Measurements from ENCODE around the gene HSPA4.
"Not testable (repeated sequence)": the region's sequence is repeated elsewhere in the genome, so short reads cannot be mapped to it uniquely, and the experiment has no call there.

HSPA4 gene

DNA sequence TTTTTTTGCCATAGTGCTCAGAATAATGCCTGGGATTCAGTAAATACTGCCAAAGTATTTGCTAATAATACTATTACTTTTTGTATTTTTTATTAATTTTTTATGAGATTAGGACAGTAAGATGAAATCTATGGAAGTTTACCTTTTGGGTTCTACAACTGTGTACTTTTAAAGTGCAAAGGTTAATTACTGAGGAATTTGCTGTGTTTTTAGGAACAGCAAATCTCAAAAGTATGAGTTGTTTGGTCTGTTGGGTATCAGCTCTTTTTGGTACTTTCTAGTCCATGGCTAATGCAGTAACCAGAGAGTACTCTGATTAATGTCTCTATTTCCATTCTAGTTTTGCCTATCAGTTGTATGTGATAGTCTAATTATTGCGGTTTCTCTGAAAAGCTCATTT lies 5.1 kb downstream of the HSPA4 start:
- Histone ChIP-seq H2AFZ (ENCODE audit: low read depth, low read length) (no peak overlapping the region), H3K27me3 (ENCODE audit: insufficient read depth, low read length) (no peaks in the 10 kb centered on the region), H3K9me3 (ENCODE audit: low read length) (no peaks in the 10 kb centered on the region), H3K4me3 (ENCODE audit: low read length) (no peak overlapping the region), H3K4me1 (ENCODE audit: insufficient read depth, low read length) (peaks cover 4% of the 10 kb centered on the region), H3K36me3 (ENCODE audit: insufficient read depth, low read length) (no peaks in the 10 kb centered on the region)

DNA sequence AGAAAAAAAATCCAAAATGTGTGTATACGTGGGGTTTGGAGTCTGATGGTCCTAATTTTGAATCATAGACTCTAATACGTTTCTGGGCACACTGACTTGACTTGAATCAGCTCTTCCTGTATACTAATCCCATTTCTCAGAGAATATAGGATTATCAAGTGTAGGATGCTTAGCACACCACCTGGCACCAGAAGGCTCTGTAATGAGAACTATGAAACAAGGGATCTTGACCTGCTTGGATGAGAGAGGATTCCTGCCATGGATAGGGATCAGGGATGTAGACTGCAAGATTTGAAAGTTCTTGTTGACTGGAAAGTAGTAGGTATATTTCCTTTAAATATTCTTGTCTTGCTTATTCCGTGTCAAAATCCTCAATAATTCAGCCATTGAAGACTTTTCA lies 7.8 kb downstream of the HSPA4 start:
- Histone ChIP-seq H3K4me3 (ENCODE audit: low read length) (no peak overlapping the region), H2AFZ (ENCODE audit: low read depth, low read length) (no peak overlapping the region), H3K27me3 (ENCODE audit: insufficient read depth, low read length) (no peaks in the 10 kb centered on the region), H3K4me1 (ENCODE audit: insufficient read depth, low read length) (no peaks in the 10 kb centered on the region), H3K9me3 (ENCODE audit: low read length) (no peaks in the 10 kb centered on the region), H3K36me3 (ENCODE audit: insufficient read depth, low read length) (no peaks in the 10 kb centered on the region)

DNA sequence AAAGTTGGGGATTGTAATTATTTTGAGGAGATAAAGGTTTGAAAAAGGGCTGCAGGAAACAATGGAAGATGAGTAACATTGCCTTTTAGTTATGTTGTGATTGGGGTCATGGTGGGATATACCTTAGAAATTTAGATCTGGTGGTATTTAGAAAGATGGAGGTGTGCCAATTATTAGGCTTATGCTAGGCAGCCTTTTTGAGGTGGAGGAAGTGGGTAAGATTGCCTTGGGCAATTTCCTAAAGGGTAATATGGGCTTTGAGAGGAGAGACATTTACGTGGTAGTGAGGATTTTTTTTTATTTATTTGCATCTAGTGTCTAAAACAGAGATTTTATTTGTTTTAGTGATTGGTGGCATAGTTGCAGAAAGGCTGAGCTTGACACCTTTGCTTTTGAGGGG lies 10.5 kb downstream of the HSPA4 start:
- Histone ChIP-seq H2AFZ (ENCODE audit: low read depth, low read length) (no peak overlapping the region), H3K36me3 (ENCODE audit: insufficient read depth, low read length) (peaks cover 20% of the 10 kb centered on the region), H3K9me3 (ENCODE audit: low read length) (no peaks in the 10 kb centered on the region), H3K4me1 (ENCODE audit: insufficient read depth, low read length) (no peaks in the 10 kb centered on the region), H3K27me3 (ENCODE audit: insufficient read depth, low read length) (no peaks in the 10 kb centered on the region), H3K4me3 (ENCODE audit: low read length) (no peak overlapping the region)

- peaks cover 35% of the 10 kb centered on the region for H3K36me3 ChIP-seq (ENCODE audit: insufficient read depth, low read length)
- no peaks in the 10 kb centered on the region for H3K4me1 ChIP-seq (ENCODE audit: insufficient read depth, low read length)
- no peaks in the 10 kb centered on the region for H3K9me3 ChIP-seq (ENCODE audit: low read length)
- no peak overlapping the region for H2AFZ ChIP-seq (ENCODE audit: low read depth, low read length)
- no peaks in the 10 kb centered on the region for H3K27me3 ChIP-seq (ENCODE audit: insufficient read depth, low read length)
- H3K4me3 ChIP-seq (ENCODE audit: low read length) = no peak overlapping the region
These were observed 12.2 kb downstream of the HSPA4 start for GRCh38 chr5:133063965-133064364.

DNA sequence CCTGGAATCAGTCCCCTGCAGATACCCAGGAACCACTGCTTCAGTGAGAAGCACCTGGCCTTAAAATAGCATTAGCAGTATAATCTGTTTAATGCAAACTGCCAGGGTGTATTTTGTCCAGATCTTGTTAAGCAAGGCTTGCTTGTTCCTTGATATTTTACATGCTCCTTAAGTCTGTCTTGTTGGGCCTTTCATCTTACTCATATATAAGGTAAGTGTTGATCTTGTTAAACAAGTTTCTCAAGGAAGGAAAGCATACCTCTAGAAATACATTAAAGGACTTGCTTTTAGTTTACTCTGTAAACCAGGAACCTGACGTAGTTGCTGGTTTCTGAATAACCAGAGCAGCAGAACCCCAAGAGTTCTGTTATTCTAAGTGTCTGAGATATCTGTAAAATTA lies 13.7 kb downstream of the HSPA4 start:
- no peaks in the 10 kb centered on the region for H3K9me3 ChIP-seq (ENCODE audit: low read length)
- no peak overlapping the region for H2AFZ ChIP-seq (ENCODE audit: low read depth, low read length)
- peaks cover 48% of the 10 kb centered on the region for H3K36me3 ChIP-seq (ENCODE audit: insufficient read depth, low read length)
- no peaks in the 10 kb centered on the region for H3K27me3 ChIP-seq (ENCODE audit: insufficient read depth, low read length)
- no peaks in the 10 kb centered on the region for H3K4me1 ChIP-seq (ENCODE audit: insufficient read depth, low read length)
- no peak overlapping the region for H3K4me3 ChIP-seq (ENCODE audit: low read length)

DNA sequence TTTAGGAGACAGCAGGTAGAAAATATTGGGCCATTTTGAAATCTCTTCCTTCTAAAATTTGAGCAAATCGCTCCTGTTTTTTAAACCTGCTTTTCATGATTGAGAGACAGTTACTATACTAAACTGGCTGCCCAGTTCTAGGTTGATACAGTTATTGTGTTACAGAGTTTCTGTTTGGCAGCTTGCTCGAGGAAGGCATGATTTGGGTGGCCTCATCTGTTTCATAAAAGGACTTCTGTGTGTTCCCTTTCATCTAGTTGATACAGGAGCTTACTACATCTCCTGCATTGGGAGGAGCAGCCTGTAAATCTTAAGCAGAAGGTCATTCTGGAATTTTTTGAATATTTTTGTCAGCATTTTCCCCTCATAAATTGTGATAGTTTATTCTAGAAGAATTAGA lies 14.2 kb downstream of the HSPA4 start:
- H3K36me3 ChIP-seq (ENCODE audit: insufficient read depth, low read length) = peaks cover 52% of the 10 kb centered on the region
- no peaks in the 10 kb centered on the region for H3K27me3 ChIP-seq (ENCODE audit: insufficient read depth, low read length)
- H3K4me1 ChIP-seq (ENCODE audit: insufficient read depth, low read length) = no peaks in the 10 kb centered on the region
- H2AFZ ChIP-seq (ENCODE audit: low read depth, low read length) = no peak overlapping the region
- no peaks in the 10 kb centered on the region for H3K9me3 ChIP-seq (ENCODE audit: low read length)
- H3K4me3 ChIP-seq (ENCODE audit: low read length) = no peak overlapping the region

DNA sequence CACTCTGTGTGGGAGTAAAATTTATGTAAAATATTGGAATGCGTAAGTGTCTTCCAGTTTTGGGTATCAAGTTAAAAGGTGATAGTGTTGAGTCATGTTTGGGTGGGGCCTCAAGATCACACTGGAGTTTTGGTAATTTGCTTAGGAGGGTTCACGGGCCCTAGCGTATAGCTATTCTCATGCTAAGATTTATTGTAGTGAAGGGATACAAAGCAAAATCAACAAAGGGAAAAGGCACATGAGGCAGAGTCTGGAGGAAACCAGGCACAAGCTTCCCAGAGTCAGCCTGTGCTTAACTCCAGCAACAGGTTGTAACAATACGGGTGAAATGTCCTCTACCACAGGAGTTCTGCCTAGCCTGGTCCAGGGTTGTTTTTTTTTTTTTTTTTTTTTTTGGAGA lies 20.2 kb downstream of the HSPA4 start:
- Histone ChIP-seq H3K4me3 (ENCODE audit: low read length) (no peak overlapping the region), H3K27me3 (ENCODE audit: insufficient read depth, low read length) (no peaks in the 10 kb centered on the region), H3K4me1 (ENCODE audit: insufficient read depth, low read length) (no peaks in the 10 kb centered on the region), H2AFZ (ENCODE audit: low read depth, low read length) (no peak overlapping the region), H3K36me3 (ENCODE audit: insufficient read depth, low read length) (peaks cover 82% of the 10 kb centered on the region), H3K9me3 (ENCODE audit: low read length) (no peaks in the 10 kb centered on the region)

- Histone ChIP-seq H3K4me3 (ENCODE audit: low read length) (no peak overlapping the region), H3K9me3 (ENCODE audit: low read length) (no peaks in the 10 kb centered on the region), H3K36me3 (ENCODE audit: insufficient read depth, low read length) (peaks cover 64% of the 10 kb centered on the region)
These were observed 24.0 kb downstream of the HSPA4 start for GRCh38 chr5:133075572-133076536.

GRCh38 chr5:133079048-133079447 lies 27.2 kb downstream of the HSPA4 start:
- Histone ChIP-seq H2AFZ (ENCODE audit: low read depth, low read length) (no peak overlapping the region), H3K27me3 (ENCODE audit: insufficient read depth, low read length) (no peaks in the 10 kb centered on the region), H3K4me1 (ENCODE audit: insufficient read depth, low read length) (no peaks in the 10 kb centered on the region), H3K36me3 (ENCODE audit: insufficient read depth, low read length) (peaks cover 53% of the 10 kb centered on the region), H3K4me3 (ENCODE audit: low read length) (no peak overlapping the region), H3K9me3 (ENCODE audit: low read length) (no peaks in the 10 kb centered on the region)

More at GRCh38 chr5:133075572-133076536, 24.0 kb downstream of the HSPA4 start:
- H2AFZ ChIP-seq (ENCODE audit: low read depth, low read length) = no peak overlapping the region
- H3K27me3 ChIP-seq (ENCODE audit: insufficient read depth, low read length) = no peaks in the 10 kb centered on the region
- no peaks in the 10 kb centered on the region for H3K4me1 ChIP-seq (ENCODE audit: insufficient read depth, low read length)

DNA sequence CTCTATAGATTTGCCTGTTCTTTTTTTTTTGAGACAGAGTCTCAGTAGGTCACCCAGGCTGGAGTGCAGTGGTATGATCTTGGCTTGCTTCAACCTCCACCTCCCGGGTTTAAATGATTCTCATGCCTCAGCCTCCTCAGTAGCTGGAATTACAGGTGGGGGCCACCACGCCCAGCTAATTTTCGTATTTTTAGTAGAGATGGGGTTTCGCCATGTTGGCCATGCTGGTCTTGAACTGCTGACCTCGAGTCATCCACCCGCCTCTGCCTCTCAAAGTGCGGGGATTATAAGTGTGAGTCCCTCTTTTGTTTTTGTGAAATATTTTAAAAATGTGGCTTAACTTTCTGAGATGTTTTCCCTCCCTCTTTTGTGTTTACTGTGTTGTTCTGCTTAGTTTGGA lies 29.2 kb downstream of the HSPA4 start:
- H3K36me3 ChIP-seq (ENCODE audit: insufficient read depth, low read length) = peaks cover 47% of the 10 kb centered on the region
- no peak overlapping the region for H3K4me3 ChIP-seq (ENCODE audit: low read length)
- no peaks in the 10 kb centered on the region for H3K4me1 ChIP-seq (ENCODE audit: insufficient read depth, low read length)
- no peaks in the 10 kb centered on the region for H3K9me3 ChIP-seq (ENCODE audit: low read length)
- H2AFZ ChIP-seq (ENCODE audit: low read depth, low read length) = no peak overlapping the region
- no peaks in the 10 kb centered on the region for H3K27me3 ChIP-seq (ENCODE audit: insufficient read depth, low read length)

GRCh38 chr5:133081703-133082102 lies 29.9 kb downstream of the HSPA4 start:
- peaks cover 46% of the 10 kb centered on the region for H3K36me3 ChIP-seq (ENCODE audit: insufficient read depth, low read length)
- H3K4me3 ChIP-seq (ENCODE audit: low read length) = no peak overlapping the region
- H3K9me3 ChIP-seq (ENCODE audit: low read length) = no peaks in the 10 kb centered on the region
- no peak overlapping the region for H2AFZ ChIP-seq (ENCODE audit: low read depth, low read length)
- no peaks in the 10 kb centered on the region for H3K4me1 ChIP-seq (ENCODE audit: insufficient read depth, low read length)
- no peaks in the 10 kb centered on the region for H3K27me3 ChIP-seq (ENCODE audit: insufficient read depth, low read length)

DNA sequence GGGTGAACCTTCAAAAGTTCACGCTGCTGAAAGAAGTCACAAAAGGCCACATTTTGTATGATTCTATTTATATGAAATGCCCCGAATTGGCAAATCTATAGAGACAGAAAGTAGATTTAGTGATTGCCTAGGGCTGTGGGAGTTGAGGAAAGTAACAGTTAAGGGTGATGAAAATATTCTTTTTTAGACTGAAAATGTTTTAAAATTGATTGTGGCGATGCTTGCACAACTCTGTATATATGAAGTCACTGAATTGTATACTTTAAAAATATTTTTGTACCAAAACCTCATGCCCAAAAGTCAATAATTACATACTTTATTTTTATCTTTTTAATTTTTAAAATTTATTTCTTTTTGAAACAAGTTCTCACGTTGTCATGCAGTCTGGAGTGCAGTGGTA lies 30.3 kb downstream of the HSPA4 start:
- H3K4me3 ChIP-seq (ENCODE audit: low read length) = no peak overlapping the region
- no peaks in the 10 kb centered on the region for H3K4me1 ChIP-seq (ENCODE audit: insufficient read depth, low read length)
- peaks cover 48% of the 10 kb centered on the region for H3K36me3 ChIP-seq (ENCODE audit: insufficient read depth, low read length)
- no peaks in the 10 kb centered on the region for H3K27me3 ChIP-seq (ENCODE audit: insufficient read depth, low read length)
- H3K9me3 ChIP-seq (ENCODE audit: low read length) = no peaks in the 10 kb centered on the region
- H2AFZ ChIP-seq (ENCODE audit: low read depth, low read length) = no peak overlapping the region

GRCh38 chr5:133083901-133084300 lies 32.1 kb downstream of the HSPA4 start:
- H3K36me3 ChIP-seq (ENCODE audit: insufficient read depth, low read length) = peaks cover 53% of the 10 kb centered on the region
- no peak overlapping the region for H2AFZ ChIP-seq (ENCODE audit: low read depth, low read length)
- H3K9me3 ChIP-seq (ENCODE audit: low read length) = no peaks in the 10 kb centered on the region
- no peak overlapping the region for H3K4me3 ChIP-seq (ENCODE audit: low read length)
- no peaks in the 10 kb centered on the region for H3K4me1 ChIP-seq (ENCODE audit: insufficient read depth, low read length)
- no peaks in the 10 kb centered on the region for H3K27me3 ChIP-seq (ENCODE audit: insufficient read depth, low read length)

DNA sequence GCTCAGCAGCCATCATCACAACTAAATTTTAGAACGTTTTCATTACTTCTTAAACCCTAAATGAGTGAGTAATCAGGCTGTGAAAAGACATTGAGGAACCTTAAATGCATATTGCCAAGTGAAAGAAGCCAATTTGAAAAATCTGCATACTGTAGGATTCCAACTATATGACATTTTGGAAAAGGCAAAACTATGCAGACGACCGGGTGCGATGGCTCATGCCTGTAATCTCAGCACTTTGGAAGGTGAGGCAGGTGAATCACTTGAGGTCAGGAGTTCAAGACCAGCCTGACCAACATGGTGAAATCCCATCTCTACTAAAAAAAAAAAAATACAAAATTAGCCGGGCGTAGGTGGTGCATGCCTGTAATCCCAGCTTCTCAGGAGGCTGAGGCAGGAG lies 33.4 kb downstream of the HSPA4 start:
- not testable (repeated sequence) for H3K9me3 ChIP-seq (ENCODE audit: low read length); H3K4me1 ChIP-seq (ENCODE audit: insufficient read depth, low read length); H2AFZ ChIP-seq (ENCODE audit: low read depth, low read length); H3K4me3 ChIP-seq (ENCODE audit: low read length); H3K27me3 ChIP-seq (ENCODE audit: insufficient read depth, low read length)
- H3K36me3 ChIP-seq (ENCODE audit: insufficient read depth, low read length) = peaks cover 61% of the 10 kb centered on the region
